BLaER1 treated with 17β-estradiol and CSF1 and Interleukin-3, amounts not matched to agents 10 nM and 100 nM (cell line): ENCODE measurements around the gene GARIN3.
A peak's percentile ranks its signal among the peaks of the same experiment; 100 is the strongest.

ENCODE experiments used
- H3K27ac ChIP-seq, 11 experiments: shearing (Covaris generic); formaldehyde crosslinking; 2 replicates each; pipeline ENCODE4 v1.8.1; 2022
- H3K27me3 ChIP-seq, 11 experiments: shearing (Covaris generic); formaldehyde crosslinking; 2 replicates each; pipeline ENCODE4 v1.8.1; 2022
- H3K36me3 ChIP-seq, 11 experiments: shearing (Covaris generic); formaldehyde crosslinking; 2 replicates each; pipeline ENCODE4 v1.8.1; 2022
- H3K4me1 ChIP-seq, 10 experiments: shearing (Covaris generic); formaldehyde crosslinking; 2 replicates each; pipeline ENCODE4 v1.8.1; 2022
- H3K4me2 ChIP-seq, 11 experiments: shearing (Covaris generic); formaldehyde crosslinking; 2 replicates each; pipeline ENCODE4 v1.8.1; 2022
- H3K4me3 ChIP-seq, 10 experiments: shearing (Covaris generic); formaldehyde crosslinking; 2 replicates each; pipeline ENCODE4 v1.8.1; 2022
- H3K9ac ChIP-seq, 11 experiments: shearing (Covaris generic); formaldehyde crosslinking; 2 replicates each; pipeline ENCODE4 v1.8.1; 2022
- H3K9me3 ChIP-seq, 11 experiments: shearing (Covaris generic); formaldehyde crosslinking; replicated peaks in 1 of 11; 2 replicates each; pipeline ENCODE4 v1.8.1; 2022
- H4K20me1 ChIP-seq, 11 experiments: shearing (Covaris generic); formaldehyde crosslinking; 2 replicates each; pipeline ENCODE4 v1.8.1; 2022
- Cebpa-rat ChIP-seq, 11 experiments: shearing (Covaris generic); IDR thresholded peaks; 2 replicates each; pipeline ENCODE4 v1.8.1; 2022

The GARIN3 gene

GRCh38 chr5:157143127-157143971 lies 22.7 kb downstream of the GARIN3 start:
- Histone ChIP-seq H3K9ac (peak overlapping the region; percentile 93 to 99 (median 96)), H3K27me3 (no peaks in the 10 kb centered on the region), H3K4me3 (peak overlapping the region; percentile 80 to 96 (median 90)), H3K9me3 (peaks cover 0 to 39% (median 29%) of the 10 kb centered on the region in 11 experiments; a peak in 18 of 22 replicates), H4K20me1 (no peaks in the 10 kb centered on the region), H3K36me3 (peaks cover 12 to 33% (median 25%) of the 10 kb centered on the region in 11 experiments), H3K27ac (peak overlapping the region; percentile 94 to 99 (median 96)), H3K4me2 (peak overlapping the region; percentile 61 to 80 (median 65)), H3K4me1 (peaks cover 10 to 23% (median 14%) of the 10 kb centered on the region in 10 experiments)
- TF ChIP-seq Cebpa-rat (IDR thresholded peaks at IDR 0.05) = no peak

- Histone ChIP-seq H3K27ac (peak within 1 kb of the TSS; percentile 94 to 99 (median 96)), H3K4me1 (peaks cover 10 to 23% (median 14%) of the 10 kb centered on the region in 10 experiments)
- no peak for TF ChIP-seq Cebpa-rat (IDR thresholded peaks at IDR 0.05)
These were observed 23.5 kb downstream of the GARIN3 start, which contains the start of gene MED7 for GRCh38 chr5:157142317-157143126. Gene MED7, minus strand, starts transcription at chr5:157142865. Its CDS starts 3,434 bp downstream, at chr5:157139431.

GRCh38 chr5:157137691-157138090 lies 28.4 kb downstream of the GARIN3 start:
- Histone ChIP-seq H4K20me1 (no peaks in the 10 kb centered on the region; a peak in 2 of 22 replicates), H3K27me3 (no peaks in the 10 kb centered on the region), H3K4me2 (no peak overlapping the region), H3K9ac (no peak overlapping the region), H3K9me3 (peaks cover 0 to 50% (median 44%) of the 10 kb centered on the region in 11 experiments; a peak in 19 of 22 replicates), H3K4me3 (no peak overlapping the region), H3K36me3 (peaks cover 26 to 56% (median 44%) of the 10 kb centered on the region in 11 experiments), H3K27ac (no peak overlapping the region), H3K4me1 (peaks cover 36 to 56% (median 49%) of the 10 kb centered on the region in 10 experiments)
- no peak for TF ChIP-seq Cebpa-rat (IDR thresholded peaks at IDR 0.05)

More at GRCh38 chr5:157142317-157143126, 23.5 kb downstream of the GARIN3 start, which contains the start of gene MED7:
- Histone ChIP-seq H3K36me3 (peaks cover 20 to 41% (median 33%) of the 10 kb centered on the region in 11 experiments), H3K27me3 (no peaks in the 10 kb centered on the region), H3K4me3 (peak within 1 kb of the TSS; percentile 80 to 96 (median 90)), H4K20me1 (no peaks in the 10 kb centered on the region), H3K9ac (peak within 1 kb of the TSS; percentile 93 to 99 (median 96)), H3K9me3 (peaks cover 0 to 47% (median 37%) of the 10 kb centered on the region in 11 experiments; a peak in 19 of 22 replicates), H3K4me2 (peak within 1 kb of the TSS; percentile 71 to 88 (median 84))

- no peak for TF ChIP-seq Cebpa-rat (IDR thresholded peaks at IDR 0.05)
- Histone ChIP-seq H3K27ac (no peak overlapping the region), H4K20me1 (no peaks in the 10 kb centered on the region; a peak in 2 of 22 replicates), H3K4me3 (no peak overlapping the region), H3K27me3 (no peaks in the 10 kb centered on the region), H3K4me1 (peaks cover 36 to 57% (median 50%) of the 10 kb centered on the region in 10 experiments), H3K9ac (no peak overlapping the region), H3K9me3 (peaks cover 0 to 7% (median 5%) of the 10 kb centered on the region in 11 experiments; a peak in 19 of 22 replicates), H3K4me2 (no peak overlapping the region; a peak in 1 of 22 replicates), H3K36me3 (peaks cover 3 to 14% (median 7%) of the 10 kb centered on the region in 11 experiments)
These were observed 33.8 kb downstream of the GARIN3 start for GRCh38 chr5:157132281-157132612.

GRCh38 chr5:157130925-157131324 lies 35.1 kb downstream of the GARIN3 start:
- no peaks in the 10 kb centered on the region; a peak in 2 of 22 replicates for H4K20me1 ChIP-seq
- no peaks in the 10 kb centered on the region for H3K9me3 ChIP-seq
- no peak overlapping the region for H3K9ac ChIP-seq
- peaks cover 0 to 2% (median 0%) of the 10 kb centered on the region in 11 experiments; a peak in 2 of 22 replicates for H3K36me3 ChIP-seq
- no peak overlapping the region for H3K4me3 ChIP-seq
- H3K4me1 ChIP-seq = peaks cover 32 to 50% (median 39%) of the 10 kb centered on the region in 10 experiments
- H3K27ac ChIP-seq = no peak overlapping the region
- H3K4me2 ChIP-seq = peak overlapping the region in 3 of 11 experiments; percentile 35 to 62 (median 56); a peak in 5 of 22 replicates
- TF ChIP-seq Cebpa-rat (IDR thresholded peaks at IDR 0.05) = no peak
- no peaks in the 10 kb centered on the region for H3K27me3 ChIP-seq

GRCh38 chr5:157121709-157122108 lies 44.4 kb downstream of the GARIN3 start:
- Histone ChIP-seq H3K4me2 (no peak overlapping the region), H3K4me1 (peaks cover 0 to 10% (median 0%) of the 10 kb centered on the region in 10 experiments; a peak in 1 of 20 replicates)
- no peak for TF ChIP-seq Cebpa-rat (IDR thresholded peaks at IDR 0.05)

GRCh38 chr5:157120102-157120501 lies 46.0 kb downstream of the GARIN3 start:
- H3K9me3 ChIP-seq = peaks cover 28 to 43% (median 35%) of the 10 kb centered on the region in 11 experiments
- peaks cover 0 to 17% (median 0%) of the 10 kb centered on the region in 10 experiments; a peak in 3 of 20 replicates for H3K4me1 ChIP-seq
- no peak overlapping the region for H3K9ac ChIP-seq
- no peak overlapping the region for H3K27ac ChIP-seq
- TF ChIP-seq Cebpa-rat (IDR thresholded peaks at IDR 0.05) = no peak
- H3K36me3 ChIP-seq = peaks cover 0 to 9% (median 0%) of the 10 kb centered on the region in 11 experiments; a peak in 6 of 22 replicates
- no peak overlapping the region for H3K4me2 ChIP-seq
- H3K27me3 ChIP-seq = no peaks in the 10 kb centered on the region
- H4K20me1 ChIP-seq = no peaks in the 10 kb centered on the region
- no peak overlapping the region for H3K4me3 ChIP-seq

More at GRCh38 chr5:157121709-157122108, 44.4 kb downstream of the GARIN3 start:
- Histone ChIP-seq H3K27ac (no peak overlapping the region), H3K9ac (no peak overlapping the region), H3K4me3 (no peak overlapping the region), H3K27me3 (no peaks in the 10 kb centered on the region), H3K9me3 (peaks cover 28 to 43% (median 35%) of the 10 kb centered on the region in 11 experiments), H4K20me1 (no peaks in the 10 kb centered on the region), H3K36me3 (peaks cover 0 to 9% (median 0%) of the 10 kb centered on the region in 11 experiments; a peak in 6 of 22 replicates)

GRCh38 chr5:157116483-157116954 lies 49.5 kb downstream of the GARIN3 start:
- no peak overlapping the region for H3K27ac ChIP-seq
- H3K9me3 ChIP-seq = peaks cover 11 to 22% (median 18%) of the 10 kb centered on the region in 11 experiments
- H3K4me1 ChIP-seq = peaks cover 0 to 46% (median 0%) of the 10 kb centered on the region in 10 experiments; a peak in 7 of 20 replicates
- no peak overlapping the region for H3K4me2 ChIP-seq
- H3K27me3 ChIP-seq = no peaks in the 10 kb centered on the region
- H4K20me1 ChIP-seq = no peaks in the 10 kb centered on the region
- TF ChIP-seq Cebpa-rat (IDR thresholded peaks at IDR 0.05) = no peak
- peaks cover 0 to 9% (median 0%) of the 10 kb centered on the region in 11 experiments; a peak in 5 of 22 replicates for H3K36me3 ChIP-seq
- H3K4me3 ChIP-seq = no peak overlapping the region
- no peak overlapping the region for H3K9ac ChIP-seq
